GM21723 (cell line): ENCODE results near the gene TDG.
"Not testable (repeated sequence)": the region's sequence is repeated elsewhere in the genome, so short reads cannot be mapped to it uniquely, and the experiment has no call there.

Experiments
- ATAC-seq: cut with Tn5 transposase; IDR thresholded peaks from one replicate; pipeline ENCODE4 v1.9.1; 2021; ENCODE audit warnings: mild to moderate bottlenecking, moderate library complexity; ENCODE audit not compliant: unreplicated experiment

Gene TDG

GRCh38 chr12:104012331-104012730 is 46.7 kb downstream of the TDG start:
- no peak for ATAC-seq

DNA sequence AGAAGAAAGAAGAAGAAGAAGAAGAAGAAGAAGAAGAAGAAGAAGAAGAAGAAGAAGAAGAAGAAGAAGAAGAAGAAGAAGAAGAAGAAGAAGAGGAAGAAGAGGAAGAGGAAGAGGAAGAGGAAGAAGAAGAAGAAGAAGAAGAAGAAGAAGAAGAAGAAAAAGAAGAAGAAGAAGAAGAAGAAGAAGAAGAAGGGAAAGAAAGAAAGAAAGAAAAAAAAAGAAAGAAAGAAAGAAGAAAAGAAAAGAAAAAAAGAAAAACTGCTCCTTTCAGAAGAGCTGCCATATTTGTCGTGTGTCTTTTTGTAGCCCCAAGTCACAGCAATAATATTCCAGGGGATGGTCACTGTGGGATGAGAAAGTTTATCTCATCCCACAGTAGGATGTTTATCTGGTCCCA is 56.2 kb downstream of the TDG start:
- not testable (repeated sequence) for ATAC-seq

DNA sequence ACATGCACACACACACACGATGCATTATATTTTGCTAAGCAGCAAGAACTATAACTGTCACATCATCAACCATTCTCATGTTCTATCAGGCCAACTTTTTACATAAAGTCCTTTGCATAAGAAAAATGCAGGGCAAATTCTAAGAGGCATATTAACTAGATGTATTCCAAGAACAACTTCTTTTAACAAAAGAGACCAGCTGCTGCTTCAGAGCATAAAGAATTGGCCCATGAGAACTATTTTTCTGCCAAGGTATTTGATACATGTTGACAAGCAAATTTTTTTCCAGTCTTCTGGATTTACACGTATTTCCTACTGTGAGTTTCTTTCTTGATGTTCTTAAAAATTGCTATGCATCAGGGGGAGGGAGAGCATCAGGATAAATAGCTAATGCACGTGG is 57.1 kb downstream of the TDG start:
- no peak for ATAC-seq

GRCh38 chr12:104023710-104024109 is 58.0 kb downstream of the TDG start:
- ATAC-seq, result no peak

GRCh38 chr12:104024348-104024747 is 58.7 kb downstream of the TDG start:
- no peak for ATAC-seq

DNA sequence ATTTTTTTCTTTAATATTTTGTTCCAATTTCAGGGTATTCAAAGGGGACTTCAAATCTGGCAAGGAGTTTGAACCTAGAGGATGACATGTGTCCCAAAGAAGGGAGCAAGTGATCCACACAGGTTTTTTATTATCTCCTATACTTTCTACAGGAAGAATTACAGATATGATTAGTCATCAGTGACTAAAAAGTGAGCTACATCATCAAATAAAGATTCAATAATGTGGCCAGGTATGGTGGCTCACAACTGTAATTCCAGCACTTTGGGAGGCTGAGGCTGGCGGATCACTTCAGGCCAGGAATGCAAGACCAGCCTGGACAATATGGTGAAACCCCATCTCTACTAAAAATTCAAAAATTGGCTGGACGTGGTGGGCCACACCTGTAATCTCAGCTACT is 60.1 kb downstream of the TDG start:
- ATAC-seq, result no peak

DNA sequence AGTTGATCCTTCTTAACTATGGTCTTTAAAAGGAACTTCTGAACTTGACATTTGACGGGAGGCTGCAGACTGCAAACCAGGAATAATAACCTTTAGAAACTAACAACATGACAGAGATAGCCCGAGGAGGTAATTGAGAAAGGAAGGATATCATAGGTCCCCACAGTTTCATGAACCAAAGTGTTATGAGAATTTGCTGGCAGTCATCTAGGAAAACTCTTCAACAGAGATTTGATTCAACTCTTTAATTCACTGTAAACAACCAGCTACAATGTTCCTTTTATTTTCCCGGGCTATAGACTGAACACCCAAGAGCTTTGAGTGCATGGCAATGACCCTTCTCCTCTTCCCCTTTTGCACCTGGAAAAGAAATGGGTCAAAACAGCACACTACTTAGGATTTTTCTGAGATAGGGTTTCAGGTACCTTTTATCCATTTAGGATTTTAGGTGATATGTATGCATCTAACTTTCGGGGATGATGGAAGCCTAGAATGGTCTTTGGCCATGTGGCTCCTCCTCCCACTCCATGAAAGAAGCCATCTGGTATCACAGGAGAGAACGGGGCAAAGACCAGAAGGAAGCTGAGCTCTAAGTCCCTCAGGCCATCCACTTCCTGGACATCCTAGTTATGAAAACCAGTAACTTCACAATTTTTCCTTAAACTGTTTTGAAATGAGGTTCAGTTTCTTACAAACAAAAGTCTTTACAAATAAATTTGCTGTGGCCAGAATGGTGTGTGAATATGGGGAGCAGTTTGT is 61.3 kb downstream of the TDG start:
- ATAC-seq, result no peak

DNA sequence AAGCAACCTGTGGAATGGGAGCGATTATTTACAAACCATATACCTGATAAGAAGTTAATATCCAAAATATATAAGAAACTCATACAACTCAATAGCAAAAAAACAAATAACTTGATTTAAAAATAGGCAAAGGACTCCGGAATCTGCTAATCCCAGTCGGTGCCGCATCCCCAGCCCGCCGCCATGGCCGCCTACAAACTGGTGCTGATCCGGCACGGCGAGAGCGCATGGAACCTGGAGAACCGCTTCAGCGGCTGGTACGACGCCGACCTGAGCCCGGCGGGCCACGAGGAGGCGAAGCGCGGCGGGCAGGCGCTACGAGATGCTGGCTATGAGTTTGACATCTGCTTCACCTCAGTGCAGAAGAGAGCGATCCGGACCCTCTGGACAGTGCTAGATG is 64.9 kb downstream of the TDG start:
- not testable (repeated sequence) for ATAC-seq

- not testable (repeated sequence) for ATAC-seq
Observed at GRCh38 chr12:104036143-104036542, 70.5 kb downstream of the TDG start.
